WTC11 (cell line): Measurements from ENCODE around the gene ZNF3. TPM values are rescaled to one million over a fixed set of nuclear protein-coding genes. Genes with fewer than 3 reads are reported as not detected.

Source experiments
- ATAC-seq: fragments of 200-7000 bp; cut with Tn5 transposase; 2 replicates; pipeline ENCODE4 v1.10.0; 2021; ENCODE audit warnings: mild to moderate bottlenecking, moderate library complexity
- CTCF ChIA-PET: fragments of 300-600 bp; sonication (Branson Sonifier 250); formaldehyde crosslinking; loops from one replicate; lab custom pipeline; 2021; ENCODE audit warnings: antibody characterized with exemption; lab: Charles Lee
- POLR2A ChIA-PET: fragments of 350-600 bp; sonication (Branson Sonifier 250); formaldehyde crosslinking; loops from one replicate; lab custom pipeline; 2021; ENCODE audit warnings: antibody characterized with exemption; lab: Charles Lee
- DNase-seq: peaks from one replicate; pipeline ENCODE4 v3.0.0; 2021; ENCODE audit warnings: low spot score
- H3K27ac Mint-ChIP-seq: 2 replicates; pipeline ENCODE4 v1.8.0; 2021; ENCODE audit warnings: mixed read lengths
- H3K27me3 Mint-ChIP-seq: 2 replicates; pipeline ENCODE4 v1.8.0; 2021; ENCODE audit warnings: low read depth, mild to moderate bottlenecking, moderate library complexity, mixed read lengths
- H3K36me3 Mint-ChIP-seq: 2 replicates; pipeline ENCODE4 v1.8.0; 2021; ENCODE audit warnings: mixed read lengths
- H3K4me1 Mint-ChIP-seq: 2 replicates; pipeline ENCODE4 v1.8.0; 2022; ENCODE audit warnings: mixed read lengths
- H3K4me3 Mint-ChIP-seq: 2 replicates; pipeline ENCODE4 v1.8.0; 2021; ENCODE audit warnings: mild to moderate bottlenecking, moderate library complexity, mixed read lengths
- H3K9me3 Mint-ChIP-seq: 2 replicates; pipeline ENCODE4 v1.8.0; 2021; ENCODE audit warnings: mixed read lengths
- CREM ChIP-seq: sonication (generic); formaldehyde crosslinking; IDR thresholded peaks from 2 replicates; pipeline ENCODE4 v1.8.1; 2022; ENCODE audit warnings: mild to moderate bottlenecking, missing genetic modification reagents, moderate library complexity
- ESRRA ChIP-seq: sonication (generic); formaldehyde crosslinking; IDR thresholded peaks from 2 replicates; pipeline ENCODE4 v1.8.1; 2022; ENCODE audit warnings: mild to moderate bottlenecking, missing genetic modification reagents, borderline replicate concordance
- FOXK1 ChIP-seq: sonication (generic); formaldehyde crosslinking; IDR thresholded peaks from 2 replicates; pipeline ENCODE4 v1.8.0; 2022; ENCODE audit warnings: mild to moderate bottlenecking, moderate library complexity, missing genetic modification reagents
- HMGXB4 ChIP-seq: sonication (generic); formaldehyde crosslinking; IDR thresholded peaks from 2 replicates; pipeline ENCODE4 v1.8.1; 2023; ENCODE audit warnings: mild to moderate bottlenecking, moderate library complexity, missing genetic modification reagents
- PRDM15 ChIP-seq: sonication (generic); formaldehyde crosslinking; IDR thresholded peaks from 2 replicates; pipeline ENCODE4 v1.8.0; 2022; ENCODE audit warnings: missing genetic modification reagents
- RELA ChIP-seq: sonication (generic); formaldehyde crosslinking; IDR thresholded peaks from 2 replicates; pipeline ENCODE4 v1.8.1; 2022; ENCODE audit warnings: missing genetic modification reagents, mild to moderate bottlenecking, borderline replicate concordance
- SOX15 ChIP-seq: fragments of 250-450 bp; sonication (Bioruptor Pico); IDR thresholded peaks from 2 replicates; pipeline ENCODE4 v1.9.0; 2021; ENCODE audit warnings: mild to moderate bottlenecking
- TCF7 ChIP-seq: sonication (generic); formaldehyde crosslinking; IDR thresholded peaks from 2 replicates; pipeline ENCODE4 v1.8.0; 2022; ENCODE audit warnings: mild to moderate bottlenecking, low read depth, missing genetic modification reagents, moderate library complexity
- TEAD1 ChIP-seq: sonication (generic); formaldehyde crosslinking; IDR thresholded peaks from 2 replicates; pipeline ENCODE4 v1.8.0; 2022; ENCODE audit warnings: mild to moderate bottlenecking, missing genetic modification reagents
- ZNF138 ChIP-seq: sonication (generic); formaldehyde crosslinking; conservative IDR thresholded peaks from 2 replicates; pipeline ENCODE4 v1.8.1; 2022; ENCODE audit warnings: mild to moderate bottlenecking, moderate library complexity, missing genetic modification reagents
- ZNF232 ChIP-seq: sonication (generic); formaldehyde crosslinking; IDR thresholded peaks from 2 replicates; pipeline ENCODE4 v1.8.0; 2022; ENCODE audit warnings: mild to moderate bottlenecking, missing genetic modification reagents
- ZNF425 ChIP-seq: fragments of 250-450 bp; sonication (Bioruptor Pico); conservative IDR thresholded peaks from 2 replicates; pipeline ENCODE4 v1.9.0; 2021; ENCODE audit warnings: mild to moderate bottlenecking
- ZNF671 ChIP-seq: fragments of 250-450 bp; sonication (Bioruptor Pico); IDR thresholded peaks from 2 replicates; pipeline ENCODE4 v1.8.0; 2021; ENCODE audit warnings: mild to moderate bottlenecking
- total RNA-seq: library from RNA; stranded (reverse); gene quantifications from 3 replicates; pipeline ENCODE4 v1.2.3, GENCODE V29; 2021
- TF ChIP-seq, protein P1 (sequence below): sonication (generic); formaldehyde crosslinking; IDR thresholded peaks from 2 replicates; pipeline ENCODE4 v1.8.1; 2023; ENCODE audit warnings: mild to moderate bottlenecking, missing genetic modification reagents, borderline replicate concordance
- TF ChIP-seq, protein P2 (sequence below): sonication (generic); formaldehyde crosslinking; IDR thresholded peaks from 2 replicates; pipeline ENCODE4 v1.8.1; 2023; ENCODE audit warnings: mild to moderate bottlenecking, missing genetic modification reagents, moderate library complexity
- TF ChIP-seq, protein P3 (sequence below): sonication (generic); formaldehyde crosslinking; IDR thresholded peaks from 2 replicates; pipeline ENCODE4 v1.8.1; 2022; ENCODE audit warnings: missing genetic modification reagents, borderline replicate concordance

Gene ZNF3
- total RNA-seq, 1 experiment from 2014 or later = 48.3 TPM

DNA sequence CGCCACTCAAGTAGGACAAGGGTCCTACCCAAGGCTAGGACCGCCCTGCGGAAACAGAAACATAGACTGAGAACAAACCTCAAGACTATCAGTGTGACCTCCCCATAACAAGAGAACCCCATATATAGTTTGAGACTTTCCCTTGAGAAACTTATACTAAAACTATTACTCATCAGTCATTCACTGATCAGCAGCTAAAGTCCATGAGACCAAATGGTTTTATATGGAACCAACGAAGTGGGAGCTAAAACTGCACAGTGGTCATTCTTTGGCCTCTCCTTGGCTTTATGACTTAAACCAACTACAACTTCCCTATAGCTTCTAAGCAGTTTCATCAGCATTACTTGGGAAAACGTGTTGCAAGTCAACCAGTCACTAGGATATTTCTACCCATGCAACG is 45.6 kb downstream of the ZNF3 start:
- peaks cover 65% of the 10 kb centered on the region for H3K36me3 Mint-ChIP-seq
- CTCF ChIA-PET = no interaction called here
- H3K4me3 Mint-ChIP-seq = no peak overlapping the region
- POLR2A ChIA-PET = no interaction called here
- no peak for TF ChIP-seq TCF7 (CRISPR knock-in tag)
- no peak for TF ChIP-seq ZNF138 (CRISPR knock-in tag)
- no peak for TF ChIP-seq ZNF232 (CRISPR knock-in tag)
- no peak for TF ChIP-seq SOX15 (CRISPR knock-in tag)
- TF ChIP-seq RELA (CRISPR knock-in tag) = no peak
- no peak for TF ChIP-seq HMGXB4
- TF ChIP-seq CREM (CRISPR knock-in tag) = no peak
- no peak for TF ChIP-seq FOXK1 (CRISPR knock-in tag)
- TF ChIP-seq, protein P1, sequence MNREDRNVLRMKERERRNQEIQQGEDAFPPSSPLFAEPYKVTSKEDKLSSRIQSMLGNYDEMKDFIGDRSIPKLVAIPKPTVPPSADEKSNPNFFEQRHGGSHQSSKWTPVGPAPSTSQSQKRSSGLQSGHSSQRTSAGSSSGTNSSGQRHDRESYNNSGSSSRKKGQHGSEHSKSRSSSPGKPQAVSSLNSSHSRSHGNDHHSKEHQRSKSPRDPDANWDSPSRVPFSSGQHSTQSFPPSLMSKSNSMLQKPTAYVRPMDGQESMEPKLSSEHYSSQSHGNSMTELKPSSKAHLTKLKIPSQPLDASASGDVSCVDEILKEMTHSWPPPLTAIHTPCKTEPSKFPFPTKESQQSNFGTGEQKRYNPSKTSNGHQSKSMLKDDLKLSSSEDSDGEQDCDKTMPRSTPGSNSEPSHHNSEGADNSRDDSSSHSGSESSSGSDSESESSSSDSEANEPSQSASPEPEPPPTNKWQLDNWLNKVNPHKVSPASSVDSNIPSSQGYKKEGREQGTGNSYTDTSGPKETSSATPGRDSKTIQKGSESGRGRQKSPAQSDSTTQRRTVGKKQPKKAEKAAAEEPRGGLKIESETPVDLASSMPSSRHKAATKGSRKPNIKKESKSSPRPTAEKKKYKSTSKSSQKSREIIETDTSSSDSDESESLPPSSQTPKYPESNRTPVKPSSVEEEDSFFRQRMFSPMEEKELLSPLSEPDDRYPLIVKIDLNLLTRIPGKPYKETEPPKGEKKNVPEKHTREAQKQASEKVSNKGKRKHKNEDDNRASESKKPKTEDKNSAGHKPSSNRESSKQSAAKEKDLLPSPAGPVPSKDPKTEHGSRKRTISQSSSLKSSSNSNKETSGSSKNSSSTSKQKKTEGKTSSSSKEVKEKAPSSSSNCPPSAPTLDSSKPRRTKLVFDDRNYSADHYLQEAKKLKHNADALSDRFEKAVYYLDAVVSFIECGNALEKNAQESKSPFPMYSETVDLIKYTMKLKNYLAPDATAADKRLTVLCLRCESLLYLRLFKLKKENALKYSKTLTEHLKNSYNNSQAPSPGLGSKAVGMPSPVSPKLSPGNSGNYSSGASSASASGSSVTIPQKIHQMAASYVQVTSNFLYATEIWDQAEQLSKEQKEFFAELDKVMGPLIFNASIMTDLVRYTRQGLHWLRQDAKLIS (CRISPR knock-in tag) = no peak
- TF ChIP-seq, protein P2, sequence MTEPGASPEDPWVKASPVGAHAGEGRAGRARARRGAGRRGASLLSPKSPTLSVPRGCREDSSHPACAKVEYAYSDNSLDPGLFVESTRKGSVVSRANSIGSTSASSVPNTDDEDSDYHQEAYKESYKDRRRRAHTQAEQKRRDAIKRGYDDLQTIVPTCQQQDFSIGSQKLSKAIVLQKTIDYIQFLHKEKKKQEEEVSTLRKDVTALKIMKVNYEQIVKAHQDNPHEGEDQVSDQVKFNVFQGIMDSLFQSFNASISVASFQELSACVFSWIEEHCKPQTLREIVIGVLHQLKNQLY (CRISPR knock-in tag) = no peak
- TF ChIP-seq, protein P3, sequence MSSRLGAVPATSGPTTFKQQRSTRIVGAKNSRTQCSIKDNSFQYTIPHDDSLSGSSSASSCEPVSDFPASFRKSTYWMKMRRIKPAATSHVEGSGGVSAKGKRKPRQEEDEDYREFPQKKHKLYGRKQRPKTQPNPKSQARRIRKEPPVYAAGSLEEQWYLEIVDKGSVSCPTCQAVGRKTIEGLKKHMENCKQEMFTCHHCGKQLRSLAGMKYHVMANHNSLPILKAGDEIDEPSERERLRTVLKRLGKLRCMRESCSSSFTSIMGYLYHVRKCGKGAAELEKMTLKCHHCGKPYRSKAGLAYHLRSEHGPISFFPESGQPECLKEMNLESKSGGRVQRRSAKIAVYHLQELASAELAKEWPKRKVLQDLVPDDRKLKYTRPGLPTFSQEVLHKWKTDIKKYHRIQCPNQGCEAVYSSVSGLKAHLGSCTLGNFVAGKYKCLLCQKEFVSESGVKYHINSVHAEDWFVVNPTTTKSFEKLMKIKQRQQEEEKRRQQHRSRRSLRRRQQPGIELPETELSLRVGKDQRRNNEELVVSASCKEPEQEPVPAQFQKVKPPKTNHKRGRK = no peak
- TF ChIP-seq ZNF671 (CRISPR knock-in tag) = no peak
- TF ChIP-seq ESRRA (CRISPR knock-in tag) = no peak
- TF ChIP-seq PRDM15 (CRISPR knock-in tag) = no peak
- no peak for TF ChIP-seq TEAD1
- no peak for TF ChIP-seq ZNF425 (CRISPR knock-in tag)
- 0 out of 2 replicates have a peak, but pooled peaks cover 3% of the 10 kb centered on the region for H3K9me3 Mint-ChIP-seq
- peaks cover 5% of the 10 kb centered on the region for H3K4me1 Mint-ChIP-seq
- no peaks in the 10 kb centered on the region for H3K27me3 Mint-ChIP-seq
- H3K27ac Mint-ChIP-seq = no peak overlapping the region
- no peak for ATAC-seq
- DNase-seq = no peak
